ENCODE measurements around the gene WDR33.

WDR33 gene

DNA sequence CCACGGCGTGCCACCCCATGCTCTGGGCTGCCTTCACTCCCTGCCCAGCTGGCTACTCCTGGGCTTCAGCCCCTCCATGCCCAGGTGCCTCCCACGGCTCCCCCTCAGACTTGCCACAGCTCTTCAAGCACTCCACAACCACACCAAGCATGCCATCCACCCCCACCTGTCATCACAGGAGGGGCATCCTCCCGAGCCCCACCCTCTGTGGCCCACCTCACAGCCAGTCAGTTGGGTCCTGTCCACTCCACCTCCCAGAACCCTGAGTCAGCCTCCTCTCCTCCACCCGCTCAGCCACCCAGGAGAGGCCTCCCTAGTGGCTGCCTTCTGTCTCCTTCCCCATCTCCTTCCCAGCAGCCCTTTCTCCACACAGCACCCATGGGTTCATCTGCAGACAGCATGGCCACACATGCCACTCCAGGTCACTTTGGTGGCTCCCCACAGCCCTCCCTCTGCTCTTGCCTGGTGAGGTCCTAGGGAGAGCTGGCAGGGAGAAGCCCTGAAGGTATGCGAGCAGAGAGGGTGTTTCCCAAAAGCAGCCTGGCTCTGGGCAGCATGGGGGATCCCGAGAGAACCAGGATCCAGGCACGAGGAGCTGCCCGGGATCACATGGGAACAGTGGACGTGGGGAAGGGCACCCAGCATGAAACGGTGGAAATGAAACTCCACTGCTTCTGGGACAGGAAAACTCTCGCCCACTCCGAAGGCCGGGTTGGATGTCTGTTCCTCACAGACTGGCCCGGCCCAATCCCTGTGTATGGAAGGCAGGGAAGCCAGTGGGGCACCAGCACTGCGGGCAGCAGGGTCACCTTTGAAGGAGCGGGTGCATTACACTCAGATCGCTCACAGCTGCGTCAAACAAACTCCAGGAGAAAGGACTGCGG is 138.4 kb downstream of the WDR33 start:
- no peak for TF ChIP-seq CTCF (IDR thresholded peaks at IDR 0.05; ENCODE audit: low read depth, low read length, missing control alignments)

DNA sequence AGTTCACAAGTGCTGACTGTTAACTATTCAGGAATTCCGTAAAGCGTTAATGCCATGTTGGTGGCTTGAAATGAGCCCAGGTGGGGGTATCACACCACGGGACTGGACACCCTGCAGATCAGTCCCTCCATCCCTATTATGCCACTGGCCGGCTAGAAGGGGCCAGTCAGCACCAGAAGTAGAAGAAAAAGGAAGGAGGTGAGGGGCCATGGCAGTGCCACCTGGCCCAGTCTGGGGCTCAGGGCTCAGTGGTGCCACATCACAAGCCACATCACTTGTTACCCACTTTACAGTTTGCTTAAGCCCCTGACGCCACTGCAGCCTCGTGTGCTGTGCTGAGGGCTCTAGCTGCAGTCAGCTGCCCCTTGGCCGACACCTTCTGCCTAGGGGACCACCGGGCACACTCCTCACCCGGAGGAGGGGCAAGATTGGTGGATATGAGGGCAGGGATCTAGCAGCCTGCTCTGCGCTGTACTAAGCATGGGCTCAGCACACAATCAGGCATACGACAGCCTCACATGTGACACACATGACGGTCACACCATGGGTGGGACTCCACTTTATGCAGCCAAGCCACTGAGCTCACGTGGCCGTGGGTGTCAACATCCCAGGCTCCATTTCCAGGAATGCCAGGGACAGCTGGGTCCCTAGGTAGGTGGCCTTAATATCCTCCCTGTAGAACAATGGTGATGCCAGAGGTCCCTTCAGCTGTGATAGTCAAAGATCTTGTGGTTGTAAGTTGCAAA is 139.2 kb downstream of the WDR33 start:
- no peak for DNase-seq (ENCODE audit: low read depth)
- no peak overlapping the region for H3K4me3 ChIP-seq (ENCODE audit: low read depth, low read length)
- no peak for TF ChIP-seq CTCF (IDR thresholded peaks at IDR 0.05; ENCODE audit: low read depth, low read length, missing control alignments)

More for the DNA sequence above, 138.4 kb downstream of the WDR33 start:
- no peak for DNase-seq (ENCODE audit: low read depth)
- H3K4me3 ChIP-seq (ENCODE audit: low read depth, low read length), result no peak overlapping the region

- TF ChIP-seq CTCF (IDR thresholded peaks at IDR 0.05; ENCODE audit: low read depth, low read length, missing control alignments), result no peak
- H3K4me3 ChIP-seq (ENCODE audit: low read depth, low read length), result no peak overlapping the region
- no peak for DNase-seq (ENCODE audit: low read depth)
Observed at GRCh38 chr2:127670957-127671290, 140.0 kb downstream of the WDR33 start.

GRCh38 chr2:127670055-127670956 is 140.7 kb downstream of the WDR33 start:
- no peak for TF ChIP-seq CTCF (IDR thresholded peaks at IDR 0.05; ENCODE audit: low read depth, low read length, missing control alignments)
- DNase-seq (ENCODE audit: low read depth), result no peak
- no peak overlapping the region for H3K4me3 ChIP-seq (ENCODE audit: low read depth, low read length)

- no peak for TF ChIP-seq CTCF (IDR thresholded peaks at IDR 0.05; ENCODE audit: low read depth, low read length, missing control alignments)
- no peak overlapping the region for H3K4me3 ChIP-seq (ENCODE audit: low read depth, low read length)
- no peak for DNase-seq (ENCODE audit: low read depth)
Observed at GRCh38 chr2:127669056-127669455, 141.9 kb downstream of the WDR33 start.

DNA sequence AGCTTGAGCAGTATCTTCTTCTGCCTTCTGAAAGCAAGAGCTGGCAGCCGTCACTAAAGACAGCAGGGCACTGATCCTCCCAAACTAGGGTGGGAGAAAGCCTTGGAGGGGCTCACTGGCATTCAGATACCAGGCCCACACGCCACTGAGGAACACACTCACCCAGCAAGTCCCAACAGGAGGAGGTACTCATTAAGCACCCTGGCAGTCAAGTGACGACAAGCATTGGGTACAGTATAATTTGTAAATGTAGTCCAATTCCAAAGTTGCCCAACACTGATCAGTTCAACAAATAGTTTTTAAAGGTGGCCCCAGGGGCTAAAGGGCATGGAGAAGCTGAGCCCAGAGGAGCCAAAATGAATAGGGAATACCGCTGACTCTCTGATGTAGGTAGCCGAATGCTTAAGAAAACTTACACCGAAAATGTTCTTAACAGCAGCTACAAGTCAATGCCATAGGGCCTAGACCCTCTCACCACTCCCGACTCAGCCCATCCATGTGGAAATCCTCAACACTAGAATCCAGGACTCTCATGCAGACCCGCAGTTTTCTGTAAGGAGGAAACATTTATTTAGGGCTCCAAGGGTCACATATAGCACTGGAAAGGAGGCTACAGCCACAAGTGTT is 145.6 kb downstream of the WDR33 start:
- no peak for DNase-seq (ENCODE audit: low read depth)
- no peak overlapping the region for H3K4me3 ChIP-seq (ENCODE audit: low read depth, low read length)
- TF ChIP-seq CTCF (IDR thresholded peaks at IDR 0.05; ENCODE audit: low read depth, low read length, missing control alignments), result no peak

Measured in GM12864 (cell line).